H1 (cell line): Measurements from ENCODE around the gene SYDE1. TPM values are rescaled to one million over a fixed set of nuclear protein-coding genes. Genes with fewer than 3 reads are reported as not detected.

Experiments used
- CTCF ChIA-PET: fragments of 300-600 bp; sonication (Branson Sonifier 250); formaldehyde crosslinking; loops from one replicate; lab custom pipeline; 2021; ENCODE audit not compliant: partially characterized antibody; lab: Charles Lee
- POLR2A ChIA-PET: fragments of 300-600 bp; sonication (Branson Sonifier 250); formaldehyde crosslinking; loops from one replicate; lab custom pipeline; 2021; ENCODE audit warnings: inconsistent platforms; ENCODE audit not compliant: partially characterized antibody; lab: Charles Lee
- DNase-seq, 2 experiments: peaks; one replicate each; pipeline versions ENCODE4 v3.0.0 to v3.0.0-alpha.2; 2010 to 2022; ENCODE audit warnings: low spot score in 2 of 2, low read depth in 1 of 2, mixed read lengths in 1 of 2
- FAIRE-seq: peaks from 2 replicates; lab custom pipeline; 2011; peaks lifted over from hg19 to GRCh38; lab: Jason Lieb, UNC
- H2AFZ ChIP-seq: 2 replicates; pipeline ENCODE4 v1.8.1; 2012; ENCODE audit warnings: low read length, inconsistent platforms
- H2AK5ac ChIP-seq: 2 replicates; pipeline ENCODE4 v1.6.1; 2013; ENCODE audit warnings: low read depth, low read length
- H2BK120ac ChIP-seq: replicated peaks from 2 replicates; pipeline ENCODE3; 2013; ENCODE audit warnings: low read depth, low read length, inconsistent platforms
- H2BK12ac ChIP-seq: 2 replicates; pipeline ENCODE4 v1.6.1; 2013; ENCODE audit warnings: low read depth, low read length
- H2BK15ac ChIP-seq: 2 replicates; pipeline ENCODE4 v1.6.1; 2013; ENCODE audit warnings: low read length
- H2BK20ac ChIP-seq: 2 replicates; pipeline ENCODE4 v1.6.1; 2013; ENCODE audit warnings: low read length
- H2BK5ac ChIP-seq: 2 replicates; pipeline ENCODE4 v1.6.1; 2013; ENCODE audit warnings: low read depth, low read length
- H3K14ac ChIP-seq: 2 replicates; pipeline ENCODE4 v1.6.1; 2013; ENCODE audit warnings: inconsistent platforms; ENCODE audit not compliant: insufficient read length
- H3K18ac ChIP-seq: 2 replicates; pipeline ENCODE4 v1.6.1; 2013; ENCODE audit warnings: low read length; ENCODE audit errors: extremely low read depth
- H3K23ac ChIP-seq: 2 replicates; pipeline ENCODE4 v1.6.1; 2013; ENCODE audit warnings: inconsistent platforms; ENCODE audit not compliant: insufficient read length
- H3K23me2 ChIP-seq: 2 replicates; pipeline ENCODE4 v1.6.1; 2013; ENCODE audit warnings: low read depth, low read length
- H3K27ac ChIP-seq: 2 replicates; pipeline ENCODE4 v1.6.1; 2011; ENCODE audit warnings: low read depth, low read length, inconsistent platforms
- H3K27me3 ChIP-seq, 4 experiments: replicated peaks in 1 of 4; 1 replicate in 1 of 4; 2 replicates in 3 of 4; pipeline versions ENCODE4 v1.6.1 to v1.8.1; 2011 to 2013; ENCODE audit warnings: low read length in 3 of 4, mild to moderate bottlenecking in 3 of 4, inconsistent platforms in 2 of 4, mixed read lengths in 2 of 4, moderate library complexity in 1 of 4; ENCODE audit not compliant: control insufficient read depth in 3 of 4, insufficient read depth in 3 of 4; ENCODE audit errors: extremely low read depth in 1 of 4
- H3K36me3 ChIP-seq, 4 experiments: 2 replicates each; pipeline versions ENCODE4 v1.6.1 to v1.8.1; 2011 to 2013; ENCODE audit warnings: mild to moderate bottlenecking in 4 of 4, low read length in 3 of 4, moderate library complexity in 2 of 4, control low read depth in 1 of 4, inconsistent platforms in 1 of 4; ENCODE audit not compliant: insufficient read depth in 4 of 4, control insufficient read depth in 2 of 4
- H3K4ac ChIP-seq: replicated peaks from 2 replicates; pipeline ENCODE3; 2013; ENCODE audit warnings: low read length, low read depth, mixed read lengths, inconsistent platforms; ENCODE audit not compliant: insufficient read length
- H3K4me1 ChIP-seq, 4 experiments: replicated peaks in 1 of 4; 1 replicate in 1 of 4; 2 replicates in 3 of 4; pipeline versions ENCODE4 v1.6.1 to v1.8.1; 2011 to 2013; ENCODE audit warnings: low read length in 3 of 4, inconsistent platforms in 2 of 4, mixed read lengths in 1 of 4; ENCODE audit not compliant: insufficient read depth in 4 of 4, control insufficient read depth in 3 of 4
- H3K4me2 ChIP-seq, 2 experiments: 2 replicates each; pipeline versions ENCODE4 v1.6.1 to v1.8.1; 2011 to 2013; ENCODE audit warnings: low read depth in 2 of 2, low read length in 2 of 2, control low read depth in 1 of 2, inconsistent platforms in 1 of 2, mild to moderate bottlenecking in 1 of 2; ENCODE audit not compliant: insufficient read depth in 1 of 2
- H3K4me3 ChIP-seq, 4 experiments: fragments of 200-600, 300-600 bp in 1 of 4; sonication (generic), shearing (Covaris generic), sonication (Bioruptor Twin) in 1 of 4; 2 replicates each; pipeline versions ENCODE4 v1.5.1 to v1.8.1; 2011 to 2016; ENCODE audit warnings: low read length in 4 of 4, low read depth in 3 of 4, control low read depth in 2 of 4, inconsistent platforms in 2 of 4, mild to moderate bottlenecking in 2 of 4, mixed read lengths in 1 of 4, moderate library complexity in 1 of 4; ENCODE audit not compliant: insufficient read depth in 2 of 4; ENCODE audit errors: extremely low read depth in 1 of 4
- H3K56ac ChIP-seq: replicated peaks from 2 replicates; pipeline ENCODE3; 2013; ENCODE audit warnings: low read depth, mild to moderate bottlenecking, mixed read lengths, low read length, inconsistent platforms; ENCODE audit not compliant: insufficient read length
- H3K79me1 ChIP-seq: 2 replicates; pipeline ENCODE4 v1.6.1; 2013; ENCODE audit warnings: low read depth, low read length, control low read depth
- H3K79me2 ChIP-seq, 2 experiments: 2 replicates each; pipeline versions ENCODE4 v1.6.1 to v1.8.1; 2012 to 2013; ENCODE audit warnings: low read length in 2 of 2, mild to moderate bottlenecking in 2 of 2, inconsistent platforms in 1 of 2; ENCODE audit not compliant: insufficient read depth in 2 of 2, control insufficient read depth in 1 of 2
- H3K9ac ChIP-seq, 4 experiments: replicated peaks in 1 of 4; 1 replicate in 1 of 4; 2 replicates in 3 of 4; pipeline versions ENCODE4 v1.6.1 to v1.8.1; 2011 to 2013; ENCODE audit warnings: low read depth in 3 of 4, low read length in 3 of 4, control low read depth in 2 of 4, mild to moderate bottlenecking in 2 of 4, moderate library complexity in 2 of 4, inconsistent platforms in 1 of 4; ENCODE audit errors: extremely low read depth in 1 of 4
- H3K9me3 ChIP-seq, 2 experiments: 2 replicates each; pipeline versions ENCODE4 v1.6.1 to v1.8.1; 2012 to 2013; ENCODE audit warnings: mild to moderate bottlenecking in 2 of 2, moderate library complexity in 2 of 2, control low read depth in 1 of 2, inconsistent platforms in 1 of 2, low read depth in 1 of 2, low read length in 1 of 2, mixed read lengths in 1 of 2; ENCODE audit not compliant: insufficient read depth in 2 of 2
- H4K20me1 ChIP-seq, 2 experiments: replicated peaks in 1 of 2; 2 replicates each; pipeline versions ENCODE3 to v1.8.1; 2011 to 2013; ENCODE audit warnings: inconsistent platforms in 2 of 2, low read length in 2 of 2, mild to moderate bottlenecking in 1 of 2; ENCODE audit not compliant: insufficient read depth in 2 of 2, control insufficient read depth in 1 of 2
- H4K5ac ChIP-seq: 2 replicates; pipeline ENCODE4 v1.6.1; 2013; ENCODE audit warnings: low read length, low read depth, mixed read lengths, inconsistent platforms; ENCODE audit not compliant: insufficient read length
- H4K8ac ChIP-seq: 2 replicates; pipeline ENCODE4 v1.8.0; 2013; ENCODE audit warnings: mild to moderate bottlenecking, moderate library complexity, low read length, inconsistent platforms; ENCODE audit not compliant: insufficient read depth; ENCODE audit errors: extremely low read depth
- H4K91ac ChIP-seq: replicated peaks from 2 replicates; pipeline ENCODE3; 2013; ENCODE audit warnings: low read length, mixed read lengths, inconsistent platforms; ENCODE audit not compliant: insufficient read length
- ASH2L ChIP-seq: fragments of 200-600, 300-600 bp; sonication (generic); IDR thresholded peaks from one replicate; pipeline ENCODE4 v1.7.1; 2017; ENCODE audit warnings: low read length
- BRCA1 ChIP-seq: IDR thresholded peaks from 2 replicates; pipeline ENCODE4 v1.6.1; 2012; ENCODE audit warnings: low read depth, low read length, improper control_type of control experiment
- CREB1 ChIP-seq: IDR thresholded peaks from 2 replicates; pipeline ENCODE4 v1.6.1; 2012; ENCODE audit warnings: inconsistent platforms
- HDAC6 ChIP-seq: IDR thresholded peaks from one replicate; pipeline ENCODE4 v1.7.1; 2012; ENCODE audit warnings: low read depth, mild to moderate bottlenecking, inconsistent platforms, low read length, moderate library complexity
- KDM4A ChIP-seq: IDR thresholded peaks from one replicate; pipeline ENCODE4 v1.7.1; 2012; ENCODE audit warnings: low read depth, mild to moderate bottlenecking, moderate library complexity, low read length, inconsistent platforms; ENCODE audit not compliant: severe bottlenecking
- NANOG ChIP-seq: IDR thresholded peaks from 2 replicates; pipeline ENCODE4 v1.6.1; 2011; ENCODE audit warnings: low read length, low read depth, mild to moderate bottlenecking, inconsistent platforms; ENCODE audit not compliant: insufficient read depth, poor library complexity, severe bottlenecking
- RBBP5 ChIP-seq: IDR thresholded peaks from 2 replicates; pipeline ENCODE4 v1.7.1; 2012; ENCODE audit warnings: low read depth, mild to moderate bottlenecking, inconsistent platforms, low read length, moderate library complexity, borderline replicate concordance
- RXRA ChIP-seq: IDR thresholded peaks from 2 replicates; pipeline ENCODE4 v1.6.1; 2011; ENCODE audit warnings: low read depth, mild to moderate bottlenecking, low read length, moderate library complexity; ENCODE audit not compliant: insufficient read depth
- SIN3A ChIP-seq, 2 experiments: IDR thresholded peaks in 1 of 2; conservative IDR thresholded peaks in 1 of 2; 2 replicates each; pipeline ENCODE4 v1.6.1; 2011 to 2012; ENCODE audit warnings: low read length in 2 of 2, improper control_type of control experiment in 1 of 2, low read depth in 1 of 2, mild to moderate bottlenecking in 1 of 2
- SP2 ChIP-seq: IDR thresholded peaks from 2 replicates; pipeline ENCODE4 v1.6.1; 2012; ENCODE audit warnings: mild to moderate bottlenecking, low read length, inconsistent platforms
- SP4 ChIP-seq: IDR thresholded peaks from 2 replicates; pipeline ENCODE4 v1.6.1; 2012; ENCODE audit warnings: low read length, inconsistent platforms
- SRF ChIP-seq: IDR thresholded peaks from 2 replicates; pipeline ENCODE4 v1.6.1; 2011; ENCODE audit warnings: mild to moderate bottlenecking, low read depth, low read length, moderate library complexity
- SUZ12 ChIP-seq: fragments of 200-600 bp; sonication (generic); IDR thresholded peaks from 2 replicates; pipeline ENCODE4 v1.6.1; 2012; ENCODE audit warnings: mild to moderate bottlenecking, inconsistent platforms, low read length, moderate library complexity, mixed read lengths
- WGBS, 2 experiments: shearing (Covaris generic) in 1 of 2; methylation state at CpG; one replicate each; pipeline versions ENCODE4 v1.1.6 to v1.1.7; 2013 to 2015; ENCODE audit warnings: low lambda C conversion rate in 2 of 2, mixed read lengths in 2 of 2, inconsistent platforms in 1 of 2, low coverage in 1 of 2, missing lambda C conversion rate in 1 of 2; ENCODE audit not compliant: insufficient replicate concordance in 2 of 2, insufficient coverage in 1 of 2, insufficient read length in 1 of 2; ENCODE audit errors: extremely low coverage in 1 of 2, missing lambda C conversion rate in 1 of 2; 5-methylcytosine and 5-hydroxymethylcytosine counted together
- polyA plus RNA-seq, 7 experiments: library from polyadenylated mRNA; depleted of rRNA in 3 of 7; stranded (reverse) in 5 of 7; unstranded in 2 of 7; fragments of >200 nt in 5 of 7; fragments of 200-250 nt in 2 of 7; gene quantifications; 1 replicate in 5 of 7; 2 replicates in 1 of 7; 4 replicates in 1 of 7; pipeline versions ENCODE4 v1.2.1 to v1.2.3, GENCODE V29; 2011 to 2013; ENCODE audit warnings: missing spikeins in 2 of 7, mixed read lengths in 2 of 7
- total RNA-seq: library from RNA; stranded (reverse); fragmentation: NEBNext Ultra II Directional; extraction: Animal tissue kit (Norgen Biotek cat#: 25700); gene quantifications from 2 replicates; pipeline ENCODE4 v1.2.1, GENCODE V29; 2021

The SYDE1 gene
- total and polyA plus RNA-seq, 2 of the 8 experiments (the other 6 are each of a cell fraction or from before 2014, with no cell fraction given), result 12.0 to 16.8 TPM

GRCh38 chr19:15081911-15082310, 25.3 kb upstream of the SYDE1 start, which contains the start of gene OR1I1:
OR1I1 (plus strand) TSS chr19:15082211; CDS start chr19:15087066, 4,855 bp downstream.
- Histone ChIP-seq H3K36me3 (no peaks in the 10 kb centered on the region), H3K14ac (no peak within 1 kb of the TSS), H4K8ac (no peak within 1 kb of the TSS), H3K79me2 (no peaks in the 10 kb centered on the region), H4K91ac (no peak within 1 kb of the TSS), H3K23ac (no peak within 1 kb of the TSS), H3K4ac (no peak within 1 kb of the TSS), H3K27me3 (no peaks in the 10 kb centered on the region), H3K79me1 (no peaks in the 10 kb centered on the region), H2BK20ac (no peak within 1 kb of the TSS), H3K56ac (no peak within 1 kb of the TSS), H2BK5ac (no peak within 1 kb of the TSS), H2BK12ac (no peak within 1 kb of the TSS), H4K20me1 (no peaks in the 10 kb centered on the region), H2AK5ac (no peak within 1 kb of the TSS), H3K18ac (no peak within 1 kb of the TSS), H3K4me2 (no peak within 1 kb of the TSS), H4K5ac (no peak within 1 kb of the TSS), H2BK15ac (no peak within 1 kb of the TSS), H3K23me2 (0 out of 2 replicates have a peak, but pooled peaks cover under 1% of the 10 kb centered on the region), H3K4me1 (no peaks in the 10 kb centered on the region), H2AFZ (no peak within 1 kb of the TSS), H2BK120ac (no peak within 1 kb of the TSS), H3K9ac (no peak within 1 kb of the TSS), H3K9me3 (peaks cover 3% of the 10 kb centered on the region in 2 experiments; a peak in 2 of 4 replicates), H3K4me3 (no peak within 1 kb of the TSS), H3K27ac (no peak within 1 kb of the TSS)
- DNase-seq (no peak), FAIRE-seq (no peak)
- CTCF ChIA-PET, result interaction anchor here (0.8 to 4.0 kb wide), 5 partner anchors 9 to 296 kb away, joined by 3 to 15 read pairs (median 7); no protein-coding TSS in a partner anchor
- WGBS, 2 experiments, result 84% methylated on average over 6 of the region's 6 CpGs; no CpG with 5 or more reads in 1 of the 2 experiments
- POLR2A ChIA-PET, result no interaction called here
- TF ChIP-seq SIN3A (conservative IDR thresholded peaks at IDR 0.05 in 1 of 2, IDR thresholded peaks at IDR 0.05 in 1 of 2; ENCODE audit: low read depth in 1 of 2, low read length in 2 of 2), result no peak
- TF ChIP-seq RBBP5, result no peak
- TF ChIP-seq HDAC6, result no peak
- TF ChIP-seq SP4, result no peak
- TF ChIP-seq BRCA1, result no peak
- TF ChIP-seq SRF, result no peak
- no peak for TF ChIP-seq CREB1
- TF ChIP-seq RXRA, result no peak
- TF ChIP-seq SP2, result no peak
- TF ChIP-seq NANOG, result no peak
- TF ChIP-seq SUZ12, result no peak
- no peak for TF ChIP-seq ASH2L
- TF ChIP-seq KDM4A, result no peak
